NT2/D1 (cell line): Measurements from ENCODE around the gene MED15.

Experiments
- YY1 ChIP-seq: IDR thresholded peaks from 2 replicates; pipeline ENCODE4 v1.6.1; 2011; ENCODE audit not compliant: insufficient read length, insufficient read depth
- ZNF274 ChIP-seq: IDR thresholded peaks from 2 replicates; pipeline ENCODE4 v1.6.1; 2011; ENCODE audit warnings: mild to moderate bottlenecking, low read depth, low read length

- TF ChIP-seq ZNF274 (no peak), YY1 (no peak)
These were observed 32.3 kb upstream of the MED15 start for GRCh38 chr22:20475115-20475436.
